H1 (cell line): ENCODE data around the gene HSD17B1. TPM values are rescaled to one million over a fixed set of nuclear protein-coding genes. Genes with fewer than 3 reads are reported as not detected.

Experiments
- ASH2L ChIP-seq: fragments of 200-600, 300-600 bp; sonication (generic); IDR thresholded peaks from one replicate; pipeline ENCODE4 v1.7.1; 2017; ENCODE audit warnings: low read length
- CHD7 ChIP-seq: fragments of 300-600 bp; sonication (generic); IDR thresholded peaks from 2 replicates; pipeline ENCODE4 v1.7.1; 2012; ENCODE audit warnings: low read length, moderate library complexity, mild to moderate bottlenecking, inconsistent platforms; ENCODE audit not compliant: insufficient replicate concordance
- CREB1 ChIP-seq: IDR thresholded peaks from 2 replicates; pipeline ENCODE4 v1.6.1; 2012; ENCODE audit warnings: inconsistent platforms
- FOSL1 ChIP-seq: IDR thresholded peaks from 2 replicates; pipeline ENCODE4 v1.6.1; 2011; ENCODE audit warnings: mild to moderate bottlenecking, low read depth, low read length, moderate library complexity; ENCODE audit not compliant: insufficient read depth
- JUND ChIP-seq: IDR thresholded peaks from 2 replicates; pipeline ENCODE4 v1.6.1; 2011; ENCODE audit warnings: mild to moderate bottlenecking, improper control_type of control experiment, low read length
- POLR2A ChIP-seq, 2 experiments: IDR thresholded peaks; 1 replicate in 1 of 2; 2 replicates in 1 of 2; pipeline ENCODE4 v1.6.1; 2011; ENCODE audit warnings: low read depth in 2 of 2, low read length in 2 of 2, mild to moderate bottlenecking in 2 of 2; ENCODE audit errors: control extremely low read depth in 1 of 2
- SAP30 ChIP-seq: fragments of 300-600 bp; sonication (generic); IDR thresholded peaks from 2 replicates; pipeline ENCODE4 v1.7.1; 2012; ENCODE audit warnings: low read length, moderate library complexity, mild to moderate bottlenecking, inconsistent platforms; ENCODE audit not compliant: insufficient read depth, insufficient replicate concordance
- TEAD4 ChIP-seq: IDR thresholded peaks from 2 replicates; pipeline ENCODE4 v1.6.1; 2012; ENCODE audit warnings: low read depth, low read length, inconsistent platforms, mixed read lengths
- polyA plus RNA-seq, 7 experiments: library from polyadenylated mRNA; depleted of rRNA in 3 of 7; stranded (reverse) in 5 of 7; unstranded in 2 of 7; fragments of >200 nt in 5 of 7; fragments of 200-250 nt in 2 of 7; gene quantifications; 1 replicate in 5 of 7; 2 replicates in 1 of 7; 4 replicates in 1 of 7; pipeline versions ENCODE4 v1.2.1 to v1.2.3, GENCODE V29; 2011 to 2013; ENCODE audit warnings: missing spikeins in 2 of 7, mixed read lengths in 2 of 7
- total RNA-seq: library from RNA; stranded (reverse); fragmentation: NEBNext Ultra II Directional; extraction: Animal tissue kit (Norgen Biotek cat#: 25700); gene quantifications from 2 replicates; pipeline ENCODE4 v1.2.1, GENCODE V29; 2021

HSD17B1 gene
- total and polyA plus RNA-seq, 2 of the 8 experiments (the other 6 are each of a cell fraction or from before 2014, with no cell fraction given) = 0.88 to 1.0 TPM

GRCh38 chr17:42537826-42538451 lies 14.8 kb upstream of the HSD17B1 start (continued):
- no peak for TF ChIP-seq CHD7
- TF ChIP-seq SAP30 = no peak
- no peak for TF ChIP-seq FOSL1
- no peak for TF ChIP-seq CREB1
- no peak for TF ChIP-seq ASH2L
- TF ChIP-seq TEAD4 = no peak
- no peak for TF ChIP-seq POLR2A (IDR thresholded peaks at IDR 0.05; ENCODE audit: control extremely low read depth in 1 of 2, low read depth in 2 of 2, low read length in 2 of 2)
- TF ChIP-seq JUND = no peak
- TF ChIP-seq, all 59 proteins: peak for 0
